HCT116 (cell line): ENCODE results near the gene EPS8. TPM values are rescaled to one million over a fixed set of nuclear protein-coding genes. Genes with fewer than 3 reads are reported as not detected.

Experiments
- ATAC-seq: fragments of 200-7000 bp; cut with Tn5 transposase; 2 replicates; pipeline ENCODE4 v1.9.1; 2020; ENCODE audit warnings: mild to moderate bottlenecking, moderate library complexity
- BruUV-seq: library from RNA; stranded (reverse); fragments of 400-500 nt; replicated peaks from 2 replicates; lab custom pipeline; 2021; lab: Mats Ljungman, UMichigan
- CTCF ChIA-PET: fragments of 300-600 bp; sonication (Branson Sonifier 250); formaldehyde crosslinking; loops from one replicate; lab custom pipeline; 2021; ENCODE audit warnings: antibody characterized with exemption; lab: Charles Lee
- POLR2A ChIA-PET: fragments of 300-600, 350-600 bp; sonication (Branson Sonifier 250); formaldehyde crosslinking; loops from one replicate; lab custom pipeline; 2021; ENCODE audit warnings: antibody characterized with exemption; lab: Charles Lee
- RAD21 ChIA-PET, 2 experiments: fragments of 300-600 bp; sonication (Branson Sonifier 250); formaldehyde crosslinking; loops; one replicate each; lab custom pipeline; 2023; ENCODE audit warnings: low total read pairs in 2 of 2; ENCODE audit not compliant: uncharacterized antibody in 2 of 2, unreplicated experiment in 2 of 2, low non-redundant PET in 1 of 2; lab: Charles Lee
- DNase-seq: peaks from one replicate; pipeline ENCODE4 v3.0.0-alpha.2; 2010; ENCODE audit warnings: low read depth, low spot score
- H2AFZ ChIP-seq: fragments of 200-600 bp; shearing (Covaris generic), sonication (generic); 2 replicates; pipeline ENCODE4 v1.6.1; 2017; ENCODE audit warnings: low read depth, mixed run types, mixed read lengths, antibody characterized with exemption, low read length; ENCODE audit not compliant: poor library complexity, severe bottlenecking
- H3K27ac ChIP-seq: 2 replicates; pipeline ENCODE4 v1.5.1; 2012; ENCODE audit warnings: low read depth, low read length
- H3K27me3 ChIP-seq: fragments of 200-600 bp; sonication (generic); 2 replicates; pipeline ENCODE4 v1.6.1; 2016; ENCODE audit warnings: mixed run types, low read length, mixed read lengths; ENCODE audit not compliant: insufficient read depth
- H3K36me3 ChIP-seq, 2 experiments: fragments of 200-500 bp in 1 of 2; fragments of 200-600 bp in 1 of 2; sonication (Bioruptor generic) in 1 of 2; sonication (generic) in 1 of 2; 2 replicates each; pipeline versions ENCODE4 v1.5.1 to v1.6.1; 2014 to 2016; ENCODE audit warnings: low read length in 2 of 2, inconsistent platforms in 1 of 2, mixed read lengths in 1 of 2, mixed run types in 1 of 2; ENCODE audit not compliant: insufficient read depth in 2 of 2, control insufficient read depth in 1 of 2
- H3K4me1 ChIP-seq, 2 experiments: fragments of 200-600 bp in 1 of 2; sonication (generic) in 1 of 2; 2 replicates each; pipeline versions ENCODE4 v1.5.1 to v1.6.1; 2012 to 2017; ENCODE audit warnings: low read length in 2 of 2, inconsistent platforms in 1 of 2, mild to moderate bottlenecking in 1 of 2, mixed read lengths in 1 of 2, mixed run types in 1 of 2, moderate library complexity in 1 of 2; ENCODE audit not compliant: insufficient read depth in 2 of 2, control insufficient read depth in 1 of 2
- H3K4me2 ChIP-seq: fragments of 200-600 bp; sonication (generic); 2 replicates; pipeline ENCODE4 v1.6.1; 2017; ENCODE audit warnings: mixed run types, low read length, mixed read lengths
- H3K4me3 ChIP-seq, 2 experiments: fragments of 200-600 bp in 1 of 2; sonication (generic) in 1 of 2; replicated peaks in 1 of 2; 2 replicates each; pipeline ENCODE4 v1.5.1; 2011 to 2016; ENCODE audit warnings: low read length in 2 of 2, control low read depth in 1 of 2, low read depth in 1 of 2, mild to moderate bottlenecking in 1 of 2, mixed read lengths in 1 of 2, mixed run types in 1 of 2
- H3K79me2 ChIP-seq: fragments of 200-600 bp; sonication (generic); 2 replicates; pipeline ENCODE4 v1.6.1; 2017; ENCODE audit warnings: mild to moderate bottlenecking, mixed run types, low read length, moderate library complexity, mixed read lengths; ENCODE audit not compliant: insufficient read depth
- H3K9ac ChIP-seq: fragments of 200-600 bp; sonication (generic); 2 replicates; pipeline ENCODE4 v1.6.1; 2016; ENCODE audit warnings: low read length, mixed read lengths
- H3K9me2 ChIP-seq: fragments of 200-600 bp; sonication (generic), shearing (Covaris generic); 2 replicates; pipeline ENCODE4 v1.6.1; 2017; ENCODE audit warnings: mixed run types, mild to moderate bottlenecking, moderate library complexity; ENCODE audit not compliant: insufficient read depth
- H3K9me3 ChIP-seq, 2 experiments: fragments of 200-500 bp in 1 of 2; fragments of 200-600 bp in 1 of 2; sonication (Bioruptor generic) in 1 of 2; sonication (generic) in 1 of 2; 2 replicates each; pipeline ENCODE4 v1.6.1; 2014 to 2017; ENCODE audit warnings: low read length in 2 of 2, mixed read lengths in 2 of 2, inconsistent platforms in 1 of 2, low read depth in 1 of 2, mild to moderate bottlenecking in 1 of 2, mixed run types in 1 of 2, moderate library complexity in 1 of 2; ENCODE audit not compliant: control insufficient read depth in 1 of 2, insufficient read depth in 1 of 2
- H4K20me1 ChIP-seq: fragments of 200-600 bp; sonication (generic), shearing (Covaris generic); 2 replicates; pipeline ENCODE4 v1.6.1; 2017; ENCODE audit warnings: mixed run types, mild to moderate bottlenecking, moderate library complexity; ENCODE audit not compliant: insufficient read depth
- CBX3 ChIP-seq: IDR thresholded peaks from 2 replicates; pipeline ENCODE4 v1.6.1; 2012; ENCODE audit warnings: low read depth
- ELF1 ChIP-seq: IDR thresholded peaks from 2 replicates; pipeline ENCODE4 v1.6.1; 2012; ENCODE audit warnings: low read depth, borderline replicate concordance
- EZH2 ChIP-seq: fragments of 200-600 bp; sonication (generic); IDR thresholded peaks from 2 replicates; pipeline ENCODE4 v1.6.1; 2017; ENCODE audit warnings: antibody characterized with exemption, mixed run types
- EZH2phosphoT487 ChIP-seq: fragments of 200-600 bp; IDR thresholded peaks from 2 replicates; pipeline ENCODE4 v1.6.1; 2018; ENCODE audit warnings: antibody characterized with exemption, borderline replicate concordance
- FOSL1 ChIP-seq: IDR thresholded peaks from 2 replicates; pipeline ENCODE4 v1.6.1; 2012; ENCODE audit warnings: low read depth
- POLR2AphosphoS5 ChIP-seq: IDR thresholded peaks from 2 replicates; pipeline ENCODE4 v1.6.1; 2011; ENCODE audit warnings: mild to moderate bottlenecking, low read depth, low read length, moderate library complexity
- RAD21 ChIP-seq: IDR thresholded peaks from 2 replicates; pipeline ENCODE4 v1.6.1; 2012; ENCODE audit warnings: low read depth, mild to moderate bottlenecking
- SIN3A ChIP-seq: IDR thresholded peaks from 2 replicates; pipeline ENCODE4 v1.6.1; 2012; ENCODE audit warnings: low read depth
- YY1 ChIP-seq: IDR thresholded peaks from 2 replicates; pipeline ENCODE4 v1.6.1; 2011; ENCODE audit warnings: low read length, low read depth, moderate library complexity, mild to moderate bottlenecking; ENCODE audit not compliant: insufficient replicate concordance; ENCODE audit errors: extremely low read depth
- ZBTB33 ChIP-seq: IDR thresholded peaks from 2 replicates; pipeline ENCODE4 v1.6.1; 2011; ENCODE audit warnings: mild to moderate bottlenecking, low read length, moderate library complexity; ENCODE audit not compliant: insufficient replicate concordance; ENCODE audit errors: extremely low read depth
- ZFX ChIP-seq: fragments of 450-650 bp; IDR thresholded peaks from 2 replicates; pipeline ENCODE4 v1.6.1; 2017
- ZNF274 ChIP-seq: fragments of 200-500 bp; sonication (Bioruptor generic); IDR thresholded peaks from 2 replicates; pipeline ENCODE4 v1.6.1; 2014; ENCODE audit warnings: mild to moderate bottlenecking, low read depth, low read length, inconsistent platforms
- intact Hi-C: fragments of 100-400 bp; cut with micrococcal nuclease; formaldehyde crosslinking; loops from 2 replicates; pipeline ENCODE4 v1.10.0; 2022
- total RNA-seq: library from RNA; stranded (reverse); gene quantifications from one replicate; pipeline ENCODE4 v1.2.1, GENCODE V29; 2021; ENCODE audit not compliant: unreplicated experiment
- TF ChIP-seq, protein P1 (sequence below): IDR thresholded peaks from 2 replicates; pipeline ENCODE4 v1.6.1; 2012
- TF ChIP-seq, protein P2 (sequence below): IDR thresholded peaks from 2 replicates; pipeline ENCODE4 v1.6.1; 2012; ENCODE audit warnings: low read depth

EPS8 gene
- total RNA-seq, 1 experiment from 2014 or later: 49.9 TPM

DNA sequence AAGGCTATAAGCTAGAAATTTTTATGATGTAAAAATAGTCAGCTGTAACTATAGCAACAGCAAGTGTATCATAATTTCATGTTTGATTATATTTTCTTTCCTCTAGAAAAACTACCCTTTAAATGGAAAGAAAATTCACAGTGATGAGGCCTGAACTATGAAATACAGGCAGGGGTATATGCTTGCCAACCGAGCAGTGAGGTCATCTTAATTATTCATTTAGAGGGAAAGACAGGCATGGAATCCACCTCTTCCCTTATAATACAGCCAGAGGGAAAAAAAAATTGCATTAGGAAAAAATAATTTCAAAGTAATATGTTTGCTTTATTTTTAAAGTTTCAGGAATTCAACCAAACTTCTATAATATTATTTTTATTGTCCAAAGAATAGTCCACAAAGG is 139.8 kb downstream of the EPS8 start:
- no peak overlapping the region for H3K9ac ChIP-seq
- CTCF ChIA-PET: no interaction called here
- POLR2A ChIA-PET: no interaction called here
- DNase-seq (no peak), ATAC-seq (no peak)
- H3K9me2 ChIP-seq: no peaks in the 10 kb centered on the region
- RAD21 ChIA-PET: no interaction called here
- peaks cover 11 to 25% of the 10 kb centered on the region in 2 experiments; a peak in 3 of 4 replicates for H3K36me3 ChIP-seq
- H3K4me1 ChIP-seq: no peaks in the 10 kb centered on the region
- no peak overlapping the region for H2AFZ ChIP-seq
- H3K4me3 ChIP-seq: no peak overlapping the region
- H3K27ac ChIP-seq: no peak overlapping the region
- H3K4me2 ChIP-seq: no peak overlapping the region
- H4K20me1 ChIP-seq: no peaks in the 10 kb centered on the region
- H3K79me2 ChIP-seq: no peaks in the 10 kb centered on the region
- no peaks in the 10 kb centered on the region for H3K27me3 ChIP-seq
- TF ChIP-seq ZBTB33 (no peak), CBX3 (no peak), ZFX (no peak), RAD21 (no peak), ZNF274 (no peak), ELF1 (no peak), FOSL1 (no peak), EZH2 (no peak), SIN3A (no peak), EZH2phosphoT487 (no peak), POLR2AphosphoS5 (no peak), YY1 (no peak)
- TF ChIP-seq, protein P1, sequence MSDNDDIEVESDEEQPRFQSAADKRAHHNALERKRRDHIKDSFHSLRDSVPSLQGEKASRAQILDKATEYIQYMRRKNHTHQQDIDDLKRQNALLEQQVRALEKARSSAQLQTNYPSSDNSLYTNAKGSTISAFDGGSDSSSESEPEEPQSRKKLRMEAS: no peak
- TF ChIP-seq, protein P2, sequence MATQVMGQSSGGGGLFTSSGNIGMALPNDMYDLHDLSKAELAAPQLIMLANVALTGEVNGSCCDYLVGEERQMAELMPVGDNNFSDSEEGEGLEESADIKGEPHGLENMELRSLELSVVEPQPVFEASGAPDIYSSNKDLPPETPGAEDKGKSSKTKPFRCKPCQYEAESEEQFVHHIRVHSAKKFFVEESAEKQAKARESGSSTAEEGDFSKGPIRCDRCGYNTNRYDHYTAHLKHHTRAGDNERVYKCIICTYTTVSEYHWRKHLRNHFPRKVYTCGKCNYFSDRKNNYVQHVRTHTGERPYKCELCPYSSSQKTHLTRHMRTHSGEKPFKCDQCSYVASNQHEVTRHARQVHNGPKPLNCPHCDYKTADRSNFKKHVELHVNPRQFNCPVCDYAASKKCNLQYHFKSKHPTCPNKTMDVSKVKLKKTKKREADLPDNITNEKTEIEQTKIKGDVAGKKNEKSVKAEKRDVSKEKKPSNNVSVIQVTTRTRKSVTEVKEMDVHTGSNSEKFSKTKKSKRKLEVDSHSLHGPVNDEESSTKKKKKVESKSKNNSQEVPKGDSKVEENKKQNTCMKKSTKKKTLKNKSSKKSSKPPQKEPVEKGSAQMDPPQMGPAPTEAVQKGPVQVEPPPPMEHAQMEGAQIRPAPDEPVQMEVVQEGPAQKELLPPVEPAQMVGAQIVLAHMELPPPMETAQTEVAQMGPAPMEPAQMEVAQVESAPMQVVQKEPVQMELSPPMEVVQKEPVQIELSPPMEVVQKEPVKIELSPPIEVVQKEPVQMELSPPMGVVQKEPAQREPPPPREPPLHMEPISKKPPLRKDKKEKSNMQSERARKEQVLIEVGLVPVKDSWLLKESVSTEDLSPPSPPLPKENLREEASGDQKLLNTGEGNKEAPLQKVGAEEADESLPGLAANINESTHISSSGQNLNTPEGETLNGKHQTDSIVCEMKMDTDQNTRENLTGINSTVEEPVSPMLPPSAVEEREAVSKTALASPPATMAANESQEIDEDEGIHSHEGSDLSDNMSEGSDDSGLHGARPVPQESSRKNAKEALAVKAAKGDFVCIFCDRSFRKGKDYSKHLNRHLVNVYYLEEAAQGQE: no peak
- intact Hi-C loops: no loop called here
- H3K9me3 ChIP-seq: no peaks in the 10 kb centered on the region
- BruUV-seq: no TSS peak
